IMR-90 (cell line): ENCODE data around the gene ZNF512B. TPM values are rescaled to one million over a fixed set of nuclear protein-coding genes. Genes with fewer than 3 reads are reported as not detected.

Experiments
- ATAC-seq: fragments of 200-7000 bp; cut with Tn5 transposase; 2 replicates; pipeline ENCODE4 v1.9.1; 2020; ENCODE audit warnings: low read depth, mild to moderate bottlenecking, moderate library complexity
- BruUV-seq: library from RNA; stranded (reverse); fragments of 400-500 nt; replicated peaks from 2 replicates; lab custom pipeline; 2021; lab: Mats Ljungman, UMichigan
- CTCF ChIA-PET: fragments of 300-600 bp; formaldehyde crosslinking; extraction: SDS; loops from one replicate; lab custom pipeline; 2021; ENCODE audit warnings: antibody characterized with exemption; lab: Yijun Ruan, JAX
- POLR2A ChIA-PET: fragments of 300-600 bp; sonication (Branson Sonifier 250); formaldehyde crosslinking; loops from one replicate; lab custom pipeline; 2022; ENCODE audit warnings: antibody characterized with exemption; ENCODE audit not compliant: unreplicated experiment; lab: Charles Lee
- DNase-seq: peaks from one replicate; pipeline ENCODE4 v3.0.0; 2013
- H2AFZ ChIP-seq: replicated peaks from 2 replicates; pipeline ENCODE3; 2013; ENCODE audit warnings: low read length, mild to moderate bottlenecking; ENCODE audit not compliant: poor library complexity
- H2AK5ac ChIP-seq: 2 replicates; pipeline ENCODE4 v1.6.1; 2013; ENCODE audit warnings: low read depth, low read length, inconsistent platforms
- H2AK9ac ChIP-seq: replicated peaks from 2 replicates; pipeline ENCODE3; 2013; ENCODE audit warnings: mild to moderate bottlenecking, low read depth, low read length, moderate library complexity; ENCODE audit not compliant: poor library complexity
- H2BK120ac ChIP-seq: 2 replicates; pipeline ENCODE4 v1.6.1; 2013; ENCODE audit warnings: low read depth, low read length, inconsistent platforms
- H2BK15ac ChIP-seq: 3 replicates; pipeline ENCODE4 v1.6.1; 2013; ENCODE audit warnings: low read depth, low read length, inconsistent platforms
- H2BK20ac ChIP-seq: 2 replicates; pipeline ENCODE4 v1.6.1; 2013; ENCODE audit warnings: low read depth, mild to moderate bottlenecking, inconsistent platforms, low read length, moderate library complexity
- H2BK5ac ChIP-seq: 2 replicates; pipeline ENCODE4 v1.6.1; 2013; ENCODE audit warnings: mild to moderate bottlenecking, low read depth, low read length, inconsistent platforms; ENCODE audit not compliant: poor library complexity, severe bottlenecking
- H3K14ac ChIP-seq: replicated peaks from 2 replicates; pipeline ENCODE4 v1.6.1; 2013; ENCODE audit warnings: low read depth, low read length, inconsistent platforms
- H3K18ac ChIP-seq: 2 replicates; pipeline ENCODE4 v1.6.1; 2013; ENCODE audit warnings: low read depth, low read length, control low read depth
- H3K23ac ChIP-seq: 2 replicates; pipeline ENCODE4 v1.6.1; 2013; ENCODE audit warnings: low read depth, low read length, inconsistent platforms
- H3K27ac ChIP-seq: 2 replicates; pipeline ENCODE4 v1.5.1; 2013; ENCODE audit warnings: mild to moderate bottlenecking, control low read depth, low read length; ENCODE audit not compliant: insufficient read depth
- H3K27me3 ChIP-seq: 2 replicates; pipeline ENCODE4 v1.6.1; 2013; ENCODE audit warnings: low read length; ENCODE audit not compliant: control insufficient read depth, insufficient read depth
- H3K36me3 ChIP-seq: 2 replicates; pipeline ENCODE4 v1.6.1; 2013; ENCODE audit warnings: low read length, mixed read lengths; ENCODE audit not compliant: control insufficient read depth, insufficient read depth
- H3K4ac ChIP-seq: 2 replicates; pipeline ENCODE4 v1.6.1; 2013; ENCODE audit warnings: low read depth, low read length, inconsistent platforms
- H3K4me1 ChIP-seq: 2 replicates; pipeline ENCODE4 v1.6.1; 2013; ENCODE audit warnings: low read length, mixed read lengths; ENCODE audit not compliant: control insufficient read depth, insufficient read depth
- H3K4me2 ChIP-seq: 2 replicates; pipeline ENCODE4 v1.6.1; 2013; ENCODE audit warnings: low read depth, mild to moderate bottlenecking, control low read depth, low read length, moderate library complexity
- H3K4me3 ChIP-seq: 2 replicates; pipeline ENCODE4 v1.5.1; 2013; ENCODE audit warnings: low read depth, mild to moderate bottlenecking, control low read depth, low read length, moderate library complexity; ENCODE audit not compliant: insufficient read depth
- H3K56ac ChIP-seq: 2 replicates; pipeline ENCODE4 v1.6.1; 2013; ENCODE audit warnings: low read length, inconsistent platforms; ENCODE audit not compliant: insufficient read depth; ENCODE audit errors: extremely low read depth
- H3K79me1 ChIP-seq, 2 experiments: 2 replicates each; pipeline ENCODE4 v1.6.1; 2013; ENCODE audit warnings: low read length in 2 of 2, inconsistent platforms in 1 of 2, low read depth in 1 of 2
- H3K9ac ChIP-seq: 2 replicates; pipeline ENCODE4 v1.6.1; 2013; ENCODE audit warnings: low read depth, low read length, control low read depth
- H3K9me1 ChIP-seq: 2 replicates; pipeline ENCODE4 v1.6.1; 2013; ENCODE audit warnings: low read length, inconsistent platforms; ENCODE audit not compliant: insufficient read depth
- H3K9me3 ChIP-seq: 2 replicates; pipeline ENCODE4 v1.6.1; 2013; ENCODE audit warnings: low read length; ENCODE audit not compliant: control insufficient read depth, insufficient read depth
- H4K20me1 ChIP-seq: 2 replicates; pipeline ENCODE4 v1.6.1; 2013; ENCODE audit warnings: low read length, inconsistent platforms; ENCODE audit not compliant: insufficient read depth
- H4K5ac ChIP-seq: 2 replicates; pipeline ENCODE4 v1.6.1; 2013; ENCODE audit warnings: mild to moderate bottlenecking, low read depth, low read length, control low read depth
- H4K8ac ChIP-seq, 2 experiments: 2 replicates each; pipeline ENCODE4 v1.6.1; 2013; ENCODE audit warnings: low read depth in 2 of 2, low read length in 2 of 2, control low read depth in 1 of 2, inconsistent platforms in 1 of 2
- H4K91ac ChIP-seq: 2 replicates; pipeline ENCODE4 v1.6.1; 2013; ENCODE audit warnings: low read depth, low read length, inconsistent platforms; ENCODE audit not compliant: insufficient read depth
- RFX5 ChIP-seq: IDR thresholded peaks from 2 replicates; pipeline ENCODE4 v1.8.0; 2012; ENCODE audit warnings: low read depth, mild to moderate bottlenecking, low read length, moderate library complexity
- WGBS, 2 experiments: methylation state at CpG; one replicate each; pipeline versions ENCODE4 v1.1.5 to v1.1.7; 2013; ENCODE audit warnings: missing lambda C conversion rate in 2 of 2; ENCODE audit not compliant: insufficient read length in 1 of 2; ENCODE audit errors: extremely low coverage in 2 of 2; 5-methylcytosine and 5-hydroxymethylcytosine counted together
- dilution Hi-C: fragments of 300-500 bp; cut with HindIII; formaldehyde crosslinking; loops from one replicate; pipeline ENCODE4 v1.14.3; 2018; ENCODE audit warnings: low sequenced_read_pairs; ENCODE audit not compliant: unreplicated experiment
- in situ Hi-C: fragments of 300-500 bp; cut with MboI; formaldehyde crosslinking; loops from 3 replicates; pipeline ENCODE4 v1.14.3; 2019; ENCODE audit warnings: low sequenced_read_pairs, inconsistent platforms, mixed read lengths
- intact Hi-C: fragments of 100-400 bp; cut with micrococcal nuclease; formaldehyde crosslinking; loops from 2 replicates; pipeline ENCODE4 v1.10.0; 2022
- polyA plus RNA-seq, 3 experiments: library from polyadenylated mRNA; depleted of rRNA; stranded (reverse); fragments of >200 nt; gene quantifications; 2 replicates each; pipeline ENCODE4 v1.2.3, GENCODE V29; 2012; ENCODE audit warnings: low replicate concordance in 1 of 3
- total RNA-seq: library from RNA; depleted of rRNA; stranded (reverse); fragments of >200 nt; gene quantifications from 2 replicates; pipeline ENCODE4 v1.2.3, GENCODE V29; 2012

Gene ZNF512B
- total and polyA plus RNA-seq, 2 of the 4 experiments (the other 2 are of a cell fraction): 6.5 to 15.6 TPM

GRCh38 chr20:64001607-64002011 is 31.9 kb upstream of the ZNF512B start:
- H3K4me1 ChIP-seq: peaks cover 2% of the 10 kb centered on the region; the same call in 1 of the 2 replicates
- POLR2A ChIA-PET: no interaction called here
- no peak overlapping the region for H4K5ac ChIP-seq
- no peak overlapping the region for H2BK20ac ChIP-seq
- no peak overlapping the region for H2AK9ac ChIP-seq
- H2BK5ac ChIP-seq: no peak overlapping the region
- no peak overlapping the region for H3K23ac ChIP-seq
- H3K18ac ChIP-seq: no peak overlapping the region
- no TSS peak for BruUV-seq
- peaks cover 7 to 25% of the 10 kb centered on the region in 2 experiments for H3K79me1 ChIP-seq
- no peak overlapping the region for H4K91ac ChIP-seq
- no peak for TF ChIP-seq RFX5
- H3K4me3 ChIP-seq: no peak overlapping the region
- H3K56ac ChIP-seq: no peak overlapping the region
- H4K20me1 ChIP-seq: peaks cover 26% of the 10 kb centered on the region
- no peak overlapping the region for H3K9ac ChIP-seq
- H2BK120ac ChIP-seq: no peak overlapping the region
- no peak overlapping the region for H4K8ac ChIP-seq
- H3K9me1 ChIP-seq: 0 out of 2 replicates have a peak, but pooled peaks cover 8% of the 10 kb centered on the region
- in situ Hi-C loops (no loop called here), dilution Hi-C loops (no loop called here), intact Hi-C loops (no loop called here)
- no peaks in the 10 kb centered on the region for H3K9me3 ChIP-seq
- peak; percentile 33 for ATAC-seq
- no peak overlapping the region for H2BK15ac ChIP-seq
- WGBS, 2 experiments: 89% methylated on average over 3 of the region's 11 CpGs; no CpG with 5 or more reads in 1 of the 2 experiments
- H3K27ac ChIP-seq: no peak overlapping the region
- H3K4ac ChIP-seq: no peak overlapping the region
- CTCF ChIA-PET: no interaction called here
- peak overlapping the region; percentile 56 for H2AFZ ChIP-seq
- H3K36me3 ChIP-seq: peaks cover 65% of the 10 kb centered on the region
- DNase-seq: peak; percentile 40
- no peak overlapping the region for H2AK5ac ChIP-seq
- H3K4me2 ChIP-seq: no peak overlapping the region
- no peak overlapping the region for H3K14ac ChIP-seq
- no peaks in the 10 kb centered on the region for H3K27me3 ChIP-seq
